Sigmoid colon (tissue), 4 donors: ENCODE measurements around the gene TRPM2.

ENCODE experiments used
- POLR2A ChIP-seq, 2 donors: fragments of 450-650 bp; IDR thresholded peaks; one replicate each; pipeline ENCODE4 v1.6.1; 2016; ENCODE audit warnings: antibody characterized with exemption in 2 of 2, mild to moderate bottlenecking in 2 of 2, moderate library complexity in 2 of 2
- POLR2AphosphoS5 ChIP-seq, 4 donors: sonication (generic); formaldehyde crosslinking; IDR thresholded peaks; one replicate each; pipeline ENCODE4 v1.6.1; 2017; ENCODE audit warnings: antibody characterized with exemption in 4 of 4
- TF ChIP-seq, protein P1 (sequence below), 4 experiments: fragments of 450-650 bp in 3 of 4; fragments of 200-600 bp in 1 of 4; IDR thresholded peaks; one replicate each; pipeline ENCODE4 v1.5.1; 2016 to 2019; ENCODE audit warnings: antibody characterized with exemption in 4 of 4, mild to moderate bottlenecking in 3 of 4, moderate library complexity in 2 of 4

DNA sequence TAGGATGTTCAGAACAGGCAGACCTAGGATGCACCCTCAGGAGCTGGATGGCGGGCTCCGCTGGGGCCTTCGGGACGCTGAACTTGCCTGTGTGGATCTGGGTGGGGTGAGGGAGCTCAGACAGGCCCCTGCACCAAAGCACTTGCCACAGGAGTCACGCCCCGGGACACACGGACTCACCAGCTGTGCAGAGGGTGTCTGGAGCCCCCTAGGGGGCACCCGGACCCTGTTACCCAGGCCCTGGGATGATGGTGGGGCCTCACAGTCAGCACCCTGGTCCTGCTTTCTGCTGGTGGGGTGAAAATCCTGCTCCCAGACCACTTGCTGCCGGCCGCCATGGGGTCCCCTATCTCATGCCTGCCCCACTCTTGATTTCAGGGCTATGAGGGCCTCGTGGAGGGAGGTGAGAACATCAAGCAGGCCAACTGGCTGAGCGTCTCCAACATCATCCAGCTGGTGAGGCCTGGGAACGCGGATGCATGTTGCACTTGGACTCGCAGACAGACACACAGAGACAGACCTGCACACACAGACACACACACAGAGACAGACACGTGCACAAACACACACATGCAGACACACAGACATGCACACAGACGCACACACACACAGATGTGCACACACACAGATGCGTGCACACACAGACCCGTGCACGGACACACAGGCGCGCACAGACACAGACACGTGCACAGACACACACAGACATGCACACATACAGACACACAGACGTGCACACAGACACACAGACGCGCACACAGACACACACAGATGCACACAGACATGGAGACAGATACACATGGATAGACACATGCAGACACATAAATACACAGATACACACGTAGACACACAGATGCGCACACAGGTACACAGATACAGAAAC is 42.6 kb upstream of the TRPM2 start:
- TF ChIP-seq, protein P1, sequence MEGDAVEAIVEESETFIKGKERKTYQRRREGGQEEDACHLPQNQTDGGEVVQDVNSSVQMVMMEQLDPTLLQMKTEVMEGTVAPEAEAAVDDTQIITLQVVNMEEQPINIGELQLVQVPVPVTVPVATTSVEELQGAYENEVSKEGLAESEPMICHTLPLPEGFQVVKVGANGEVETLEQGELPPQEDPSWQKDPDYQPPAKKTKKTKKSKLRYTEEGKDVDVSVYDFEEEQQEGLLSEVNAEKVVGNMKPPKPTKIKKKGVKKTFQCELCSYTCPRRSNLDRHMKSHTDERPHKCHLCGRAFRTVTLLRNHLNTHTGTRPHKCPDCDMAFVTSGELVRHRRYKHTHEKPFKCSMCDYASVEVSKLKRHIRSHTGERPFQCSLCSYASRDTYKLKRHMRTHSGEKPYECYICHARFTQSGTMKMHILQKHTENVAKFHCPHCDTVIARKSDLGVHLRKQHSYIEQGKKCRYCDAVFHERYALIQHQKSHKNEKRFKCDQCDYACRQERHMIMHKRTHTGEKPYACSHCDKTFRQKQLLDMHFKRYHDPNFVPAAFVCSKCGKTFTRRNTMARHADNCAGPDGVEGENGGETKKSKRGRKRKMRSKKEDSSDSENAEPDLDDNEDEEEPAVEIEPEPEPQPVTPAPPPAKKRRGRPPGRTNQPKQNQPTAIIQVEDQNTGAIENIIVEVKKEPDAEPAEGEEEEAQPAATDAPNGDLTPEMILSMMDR (IDR thresholded peaks at IDR 0.05), result no peak
- no peak for TF ChIP-seq POLR2A (IDR thresholded peaks at IDR 0.05)
- TF ChIP-seq POLR2AphosphoS5 (IDR thresholded peaks at IDR 0.05), result no peak
